ENCODE data around the gene DYRK1A.

The DYRK1A gene

DNA sequence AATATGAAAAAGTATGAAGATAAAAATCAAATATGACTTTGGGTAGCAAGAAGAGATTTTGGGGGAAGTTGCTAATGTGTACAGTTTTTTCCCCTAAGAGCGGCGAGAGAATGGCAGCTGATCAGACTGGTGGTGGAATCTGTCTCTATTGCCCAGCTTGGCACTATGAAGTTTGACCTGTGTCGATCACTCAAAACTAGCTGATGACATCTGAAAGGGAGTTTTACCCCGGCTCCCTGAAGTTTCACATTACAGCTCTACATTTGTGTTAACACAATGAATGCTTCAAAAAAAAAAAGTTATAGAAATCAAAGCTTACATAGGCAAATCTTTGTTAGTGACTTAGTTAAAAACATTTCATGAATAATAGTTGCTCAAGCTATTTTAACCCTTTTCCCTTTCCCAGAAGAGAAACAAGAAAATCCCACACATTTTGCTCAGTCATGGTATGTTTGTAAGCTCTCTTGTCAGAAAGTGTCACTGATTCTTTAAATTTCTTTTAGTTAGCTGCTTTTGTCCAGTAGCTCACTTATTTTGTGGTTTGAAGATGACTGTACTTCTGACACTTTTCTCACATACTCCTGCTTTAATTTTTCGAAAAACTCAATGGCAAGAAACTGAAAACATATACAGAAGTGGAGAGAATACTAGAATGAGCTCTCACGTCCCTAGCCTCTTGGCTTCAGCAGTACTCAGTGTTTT is 41.3 kb downstream of the DYRK1A start:
- TF ChIP-seq CTCF (IDR thresholded peaks at IDR 0.05; ENCODE audit: low read depth, low read length, missing control alignments) = no peak
- no peak for DNase-seq (ENCODE audit: extremely low read depth, low read depth)
- no peak overlapping the region for H3K4me3 ChIP-seq (replicated peaks; ENCODE audit: low read depth, low read length)

DNA sequence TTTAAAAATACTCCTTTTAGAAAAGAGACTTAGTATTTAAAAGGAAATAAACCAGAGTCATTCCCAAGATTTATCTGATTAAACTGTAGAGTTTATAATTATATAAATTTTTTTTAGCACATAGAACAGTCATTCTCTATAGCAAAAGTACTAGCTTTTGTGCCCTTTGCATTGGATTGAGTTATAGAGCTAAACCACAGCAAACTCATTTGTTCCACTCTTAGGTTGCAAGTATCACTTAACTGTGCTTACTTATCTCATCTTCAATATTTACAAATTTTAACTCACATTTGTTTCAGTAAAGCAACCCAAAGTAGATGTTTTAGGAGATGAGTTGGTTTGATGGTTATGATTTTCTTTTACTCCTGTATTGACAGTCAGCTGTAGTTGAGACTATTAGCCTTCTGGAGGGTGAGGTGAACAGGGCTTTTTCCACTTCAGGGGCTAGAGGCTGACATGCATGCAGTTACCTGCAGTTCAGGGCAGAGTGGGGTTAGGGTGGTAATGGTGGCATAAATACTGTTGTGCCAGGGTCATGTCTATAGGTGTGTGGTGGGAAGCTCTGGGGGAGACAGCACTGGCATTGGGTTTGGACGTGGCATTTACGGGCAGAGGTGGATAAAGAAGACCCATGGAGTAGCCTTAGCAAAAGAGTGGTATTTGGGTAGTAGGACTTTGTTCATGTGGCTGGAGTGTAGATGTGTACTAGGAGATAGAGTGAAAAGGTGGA is 42.1 kb downstream of the DYRK1A start:
- no peak for TF ChIP-seq CTCF (IDR thresholded peaks at IDR 0.05; ENCODE audit: low read depth, low read length, missing control alignments)
- no peak overlapping the region for H3K4me3 ChIP-seq (replicated peaks; ENCODE audit: low read depth, low read length)

GRCh38 chr21:37410639-37411038 is 44.1 kb downstream of the DYRK1A start:
- no peak overlapping the region for H3K4me3 ChIP-seq (replicated peaks; ENCODE audit: low read depth, low read length)
- DNase-seq (ENCODE audit: extremely low read depth, low read depth) = no peak
- no peak for TF ChIP-seq CTCF (IDR thresholded peaks at IDR 0.05; ENCODE audit: low read depth, low read length, missing control alignments)

More for the DNA sequence above, 42.1 kb downstream of the DYRK1A start:
- DNase-seq (ENCODE audit: extremely low read depth, low read depth) = no peak

- no peak overlapping the region for H3K4me3 ChIP-seq (replicated peaks; ENCODE audit: low read depth, low read length)
- TF ChIP-seq CTCF (IDR thresholded peaks at IDR 0.05; ENCODE audit: low read depth, low read length, missing control alignments) = no peak
- peak; percentile 52 for DNase-seq (ENCODE audit: extremely low read depth, low read depth)
These were observed 46.2 kb downstream of the DYRK1A start for GRCh38 chr21:37412603-37413360.

- TF ChIP-seq CTCF (IDR thresholded peaks at IDR 0.05; ENCODE audit: low read depth, low read length, missing control alignments) = no peak
- no peak for DNase-seq (ENCODE audit: extremely low read depth, low read depth)
- H3K4me3 ChIP-seq (replicated peaks; ENCODE audit: low read depth, low read length) = no peak overlapping the region
These were observed 47.1 kb downstream of the DYRK1A start for GRCh38 chr21:37413553-37414291.
